Kasumi-1 (cell line): Measurements from ENCODE around the gene POLN.
"Not testable (repeated sequence)": the region's sequence is repeated elsewhere in the genome, so short reads cannot be mapped to it uniquely, and the experiment has no call there.

Source experiments
- DNase-seq, 2 experiments: peaks; one replicate each; lab custom pipeline; 2025; lab: John Stamatoyannopoulos, UW

The POLN gene

GRCh38 chr4:2163311-2163821 is 78.6 kb downstream of the POLN start:
- DNase-seq: no peak

GRCh38 chr4:2161092-2161703 is 80.7 kb downstream of the POLN start:
- DNase-seq: not testable (repeated sequence)

GRCh38 chr4:2159931-2160330 is 82.0 kb downstream of the POLN start:
- no peak for DNase-seq

GRCh38 chr4:2155246-2155645 is 86.7 kb downstream of the POLN start:
- DNase-seq: no peak

- DNase-seq: no peak
These were observed 87.6 kb downstream of the POLN start for GRCh38 chr4:2154215-2154740.

GRCh38 chr4:2151544-2151943 is 90.4 kb downstream of the POLN start:
- DNase-seq: no peak

GRCh38 chr4:2150076-2150475 is 91.8 kb downstream of the POLN start:
- no peak for DNase-seq

GRCh38 chr4:2142630-2143427 is 99.1 kb downstream of the POLN start:
- DNase-seq: no peak

GRCh38 chr4:2141762-2142451 is 100.0 kb downstream of the POLN start:
- no peak for DNase-seq

GRCh38 chr4:2141022-2141761 is 100.7 kb downstream of the POLN start:
- no peak for DNase-seq

- no peak for DNase-seq
These were observed 102.9 kb downstream of the POLN start for GRCh38 chr4:2138846-2139500.

- DNase-seq: no peak
These were observed 105.2 kb downstream of the POLN start for GRCh38 chr4:2136726-2137125.

- DNase-seq: peak; percentile 63 to 66
These were observed 106.8 kb downstream of the POLN start for GRCh38 chr4:2135083-2135482.

- DNase-seq: peak; percentile 9 to 18
These were observed 109.5 kb downstream of the POLN start for GRCh38 chr4:2132438-2132837.

GRCh38 chr4:2127609-2128332 is 114.2 kb downstream of the POLN start:
- no peak for DNase-seq

GRCh38 chr4:2126309-2127043 is 115.4 kb downstream of the POLN start:
- no peak for DNase-seq

- DNase-seq: no peak
These were observed 116.1 kb downstream of the POLN start for GRCh38 chr4:2125831-2126230.

GRCh38 chr4:2125023-2125422 is 116.9 kb downstream of the POLN start:
- DNase-seq: no peak

GRCh38 chr4:2116687-2117400 is 125.1 kb downstream of the POLN start:
- DNase-seq: no peak
